Activated CD8-positive, alpha-beta memory T cell treated with anti-CD3 and anti-CD28 coated beads for 24 hours (primary cell): ENCODE data around the gene CIRBP.
A peak's percentile ranks its signal among the peaks of the same experiment; 100 is the strongest.
"Not testable (repeated sequence)": the region's sequence is repeated elsewhere in the genome, so short reads cannot be mapped to it uniquely, and the experiment has no call there.

Experiments
- DNase-seq: peaks from one replicate; pipeline ENCODE4 v3.0.0-alpha.2; 2020

CIRBP gene

DNA sequence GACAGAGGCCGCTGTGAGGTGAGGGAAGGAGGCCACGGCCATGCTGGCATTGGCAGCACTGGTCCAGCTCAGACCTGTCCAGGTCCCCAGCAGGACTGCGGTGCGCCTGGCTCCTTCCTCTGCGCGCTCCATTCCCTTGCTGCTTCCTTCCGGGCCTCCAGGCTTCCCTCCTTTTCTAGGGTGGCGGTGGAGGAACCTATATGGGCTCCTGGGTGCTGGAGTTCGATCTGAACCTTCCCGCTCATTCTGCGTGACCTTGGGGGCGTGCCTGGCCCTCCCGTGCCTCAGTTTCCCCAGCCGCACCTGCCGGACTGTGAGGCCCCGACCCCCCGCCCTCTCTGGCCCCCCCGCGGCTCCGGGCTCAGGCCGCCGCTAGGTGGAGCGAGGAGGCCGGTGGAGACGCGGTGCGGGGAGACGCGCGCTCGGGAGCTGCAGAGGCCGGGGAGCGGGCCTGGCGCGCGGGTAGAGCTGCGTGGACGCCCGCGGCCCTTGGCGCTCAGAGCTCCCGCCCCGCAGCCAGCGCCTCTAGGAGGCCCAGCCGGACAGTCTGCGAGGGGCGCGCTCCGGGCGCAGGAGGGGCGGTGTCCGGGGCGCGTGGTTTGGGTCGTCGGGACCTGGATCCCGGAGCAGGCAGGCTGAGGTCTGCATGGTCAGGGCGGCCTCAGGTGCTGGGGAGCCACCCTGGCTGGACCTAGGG lies 46.5 kb downstream of the CIRBP start:
- DNase-seq = peak; percentile 71

DNA sequence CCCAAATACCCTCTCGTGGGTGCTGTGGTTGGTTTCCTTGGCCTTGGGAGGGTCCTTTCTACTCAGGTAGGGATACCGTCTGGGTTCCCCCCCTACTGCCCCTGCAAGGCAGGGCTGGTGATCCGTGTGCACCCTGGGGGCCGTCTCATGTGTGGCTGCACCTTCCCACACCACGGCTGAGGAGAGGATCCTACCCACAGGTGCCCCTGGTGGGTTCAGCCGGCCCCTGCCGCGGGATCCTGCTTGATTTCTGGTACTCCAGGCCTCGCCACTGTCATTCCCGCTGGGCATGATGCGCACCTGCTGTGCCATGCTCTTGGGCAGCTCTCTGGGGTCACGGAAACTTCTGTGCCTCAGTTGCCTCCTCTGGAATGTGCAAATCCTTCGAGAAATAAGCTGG lies 47.3 kb downstream of the CIRBP start:
- no peak for DNase-seq

DNA sequence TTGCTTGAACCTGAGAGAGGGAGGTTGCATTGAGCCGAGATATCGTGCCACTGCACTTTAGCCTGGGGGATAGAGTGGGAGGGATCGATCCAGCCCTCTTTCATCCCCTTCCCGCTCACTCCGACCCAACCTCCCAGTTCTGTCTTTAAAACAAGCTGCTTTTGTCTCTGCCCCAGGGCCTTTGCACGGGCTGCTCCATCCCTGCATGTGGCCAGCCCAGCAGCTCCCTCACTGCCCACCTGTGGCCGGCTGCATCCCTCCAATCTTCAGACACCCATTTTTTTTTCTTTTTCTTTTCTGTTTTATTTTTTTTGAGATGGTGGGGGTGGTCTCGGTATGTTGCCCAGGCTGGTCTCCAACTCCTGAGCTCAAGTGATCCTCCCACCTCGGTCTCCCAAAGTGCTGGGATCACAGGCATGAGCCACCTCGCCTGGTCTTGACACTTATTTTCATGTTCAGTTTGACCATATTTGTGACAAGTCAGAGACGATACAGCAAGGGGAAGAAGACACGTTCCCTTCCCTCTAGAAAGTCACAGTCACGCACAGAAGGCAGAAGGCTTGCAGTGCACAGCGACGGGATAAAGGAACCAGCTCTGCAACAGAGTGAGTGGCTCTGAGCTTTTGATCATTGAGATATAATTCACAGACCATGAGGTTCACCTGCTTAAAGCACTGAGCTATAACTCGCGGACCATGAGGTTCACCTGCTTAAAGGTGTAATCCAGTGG lies 48.3 kb downstream of the CIRBP start:
- DNase-seq = no peak

DNA sequence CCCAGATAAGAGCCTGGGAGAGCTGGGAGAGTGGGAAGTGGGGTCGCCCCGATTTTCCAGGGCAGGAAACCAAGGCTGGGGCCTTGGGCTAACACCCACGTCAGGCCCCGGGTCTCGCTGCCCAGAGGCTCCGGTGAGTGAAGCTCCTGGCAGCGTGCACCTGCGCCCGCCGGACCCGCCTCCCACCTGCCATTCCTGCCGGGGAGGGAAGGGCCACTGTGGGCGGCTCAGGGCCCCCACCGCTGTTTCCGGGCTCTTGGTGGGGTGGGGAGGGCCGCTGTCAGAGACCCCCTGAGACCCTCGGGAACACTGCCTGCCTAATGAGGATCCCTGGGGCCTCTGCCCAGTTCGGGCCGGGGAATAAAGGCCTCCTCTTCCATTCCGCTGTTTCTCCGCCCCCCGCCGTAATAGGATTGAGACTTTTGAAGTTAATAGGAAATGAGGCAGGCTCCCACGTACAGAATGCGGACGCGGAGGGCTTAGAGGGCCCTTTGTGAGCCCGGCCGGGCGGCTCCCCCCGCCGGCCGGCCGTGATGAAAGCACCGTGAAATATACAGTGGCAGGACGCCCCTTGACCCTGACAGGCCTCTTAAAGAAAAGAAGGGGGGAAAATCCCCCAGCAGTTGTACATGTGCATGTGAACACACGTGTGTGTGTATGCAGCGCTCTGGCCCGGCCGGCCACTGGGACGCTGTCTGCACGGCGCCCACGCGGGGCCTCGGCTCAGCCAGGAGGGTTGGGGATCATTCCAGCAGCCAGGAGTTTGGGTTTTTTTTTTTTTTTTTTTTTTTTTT lies 49.7 kb downstream of the CIRBP start:
- no peak for DNase-seq

DNA sequence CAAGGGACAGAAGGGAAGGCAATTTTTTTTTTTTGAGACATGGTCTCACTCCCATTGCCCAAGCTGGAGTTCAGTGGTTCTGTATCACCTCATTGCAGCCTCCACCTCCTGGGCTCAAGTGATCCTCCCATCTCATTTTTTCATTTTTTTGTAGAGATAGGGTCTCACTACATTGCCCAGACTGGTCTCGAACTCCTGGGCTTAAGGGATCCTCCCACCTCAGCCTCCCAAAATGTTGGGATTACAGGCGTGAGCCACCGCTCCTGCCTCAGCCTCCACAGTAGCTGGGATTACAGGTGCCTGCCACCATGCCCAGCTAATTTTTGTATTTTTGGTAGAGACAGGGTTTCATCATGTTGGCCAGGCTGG lies 51.1 kb downstream of the CIRBP start:
- DNase-seq = not testable (repeated sequence)

DNA sequence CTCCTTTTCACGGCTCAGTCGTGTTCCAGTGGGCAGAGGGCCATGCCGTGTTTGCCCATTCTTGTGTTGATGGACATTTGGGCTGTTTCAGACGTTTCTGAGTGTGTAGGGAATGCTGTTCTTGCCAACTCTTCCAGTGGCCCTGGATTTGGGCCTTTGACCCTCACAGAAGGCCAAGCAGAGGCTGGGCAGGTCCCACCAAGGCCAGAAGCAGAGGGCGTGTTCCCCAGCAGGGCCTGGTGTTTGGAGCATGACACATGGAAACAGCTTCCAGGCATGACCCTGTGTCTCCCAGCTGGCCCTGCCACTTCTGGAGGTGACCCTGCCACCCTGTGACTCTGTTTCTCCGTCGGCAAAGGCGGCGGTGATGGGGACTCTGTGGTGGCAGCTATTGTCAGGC lies 52.4 kb downstream of the CIRBP start:
- no peak for DNase-seq

DNA sequence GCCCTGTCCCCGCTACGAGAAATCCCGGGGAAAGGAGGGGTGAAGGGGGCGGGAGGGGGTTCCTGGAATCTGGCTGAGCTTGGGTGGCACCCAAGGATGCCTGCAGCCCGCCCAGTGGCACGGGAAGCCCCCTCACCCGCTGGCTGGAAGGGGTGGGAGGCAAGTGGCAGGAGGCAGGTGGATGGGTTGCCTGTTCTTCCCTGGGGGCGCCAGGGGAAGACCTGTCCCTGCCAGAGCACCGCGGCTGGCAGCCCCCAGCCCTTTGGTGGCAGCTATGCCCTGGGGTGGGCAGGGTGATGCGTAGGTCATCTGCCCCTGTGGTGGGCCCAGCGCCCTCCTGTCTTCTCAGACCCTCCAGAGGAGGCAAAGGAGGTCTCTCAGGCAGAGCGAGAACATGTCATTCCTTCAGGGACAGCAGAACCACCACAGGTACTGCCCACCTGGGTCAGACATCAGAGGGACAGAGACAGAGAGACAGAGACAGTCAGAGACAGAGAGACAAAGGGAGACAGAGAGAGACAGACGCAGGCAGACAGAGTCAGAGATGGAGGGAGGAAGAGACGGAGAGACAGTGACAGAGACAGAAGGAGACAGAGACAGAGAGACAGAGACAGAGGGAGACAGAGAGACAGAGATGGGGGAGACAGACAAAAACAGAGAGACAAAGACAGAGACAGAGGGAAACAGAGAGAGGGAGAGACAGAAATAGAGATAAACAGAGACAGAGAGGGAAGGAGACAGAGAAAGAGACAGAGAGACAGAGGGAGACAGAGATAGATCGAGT lies 53.3 kb downstream of the CIRBP start:
- DNase-seq = no peak

DNA sequence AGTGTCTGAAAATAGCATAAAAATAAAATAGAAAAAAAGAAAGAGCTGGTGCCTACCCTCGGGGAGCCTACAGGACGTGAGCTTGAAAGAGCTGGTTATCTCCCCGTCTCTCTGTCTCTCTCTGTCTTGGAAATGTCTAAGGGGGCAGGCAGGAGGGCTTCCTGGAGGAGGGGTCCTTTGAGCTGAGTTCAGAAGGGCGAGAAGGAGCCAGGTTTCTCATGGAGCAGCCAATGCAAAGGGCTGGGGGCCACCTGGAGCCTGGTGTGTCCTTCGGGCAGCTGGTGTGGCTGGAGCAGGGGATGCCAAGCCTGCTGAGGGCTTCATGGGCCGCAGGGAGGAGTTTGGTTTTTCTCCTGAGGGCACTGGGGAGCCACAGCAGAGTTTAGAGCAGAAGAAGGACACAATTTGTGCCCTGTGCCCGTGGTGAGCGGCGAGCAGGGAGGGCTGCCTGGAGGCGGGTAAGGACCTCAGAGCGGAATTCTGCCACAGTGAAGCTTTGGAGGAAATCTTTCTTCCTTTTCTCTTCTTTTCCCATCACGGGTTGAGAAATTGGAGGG lies 55.2 kb downstream of the CIRBP start:
- no peak for DNase-seq
